Stimulated activated CD8-positive, alpha-beta memory T cell treated with anti-CD3 and anti-CD28 coated beads, Interleukin-4, amount 100 ng/mL, for 24 hours (primary cell): ENCODE measurements around the gene TPX2.

ENCODE experiments used
- DNase-seq: peaks from one replicate; pipeline ENCODE4 v3.0.0-alpha.2; 2020; ENCODE audit warnings: low read depth

TPX2 gene

GRCh38 chr20:31833130-31833930 is 94.2 kb downstream of the TPX2 start:
- peak; percentile 51 for DNase-seq

DNA sequence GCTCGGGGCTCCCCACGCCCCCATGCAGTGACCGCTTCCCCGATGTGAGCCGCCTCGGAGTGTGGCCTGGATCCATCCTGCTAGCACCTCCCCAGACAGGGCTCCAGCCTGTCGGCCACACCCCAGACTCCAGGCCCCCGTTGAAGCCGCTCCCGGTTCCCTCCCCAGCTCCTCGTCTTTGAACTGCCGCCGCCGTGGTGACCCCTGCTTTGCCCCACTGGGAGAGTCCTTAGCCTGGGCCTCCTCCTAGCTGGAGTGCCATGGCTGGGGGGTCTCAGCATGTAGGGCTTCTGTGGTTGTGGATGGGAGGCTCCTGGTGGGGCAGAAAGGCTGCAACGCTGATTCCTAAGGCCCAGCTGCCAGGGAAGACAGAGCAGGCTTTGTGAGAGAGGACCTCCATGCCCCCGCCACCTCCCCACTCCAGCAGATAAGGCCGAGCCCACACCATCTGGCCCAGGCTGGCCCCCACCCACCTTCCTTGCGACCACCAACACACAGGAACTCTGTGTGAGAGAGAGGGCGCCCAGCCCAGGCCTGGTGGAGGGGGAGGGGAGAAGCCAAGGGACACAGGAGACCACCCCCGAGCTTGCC is 94.9 kb downstream of the TPX2 start:
- DNase-seq: no peak

DNA sequence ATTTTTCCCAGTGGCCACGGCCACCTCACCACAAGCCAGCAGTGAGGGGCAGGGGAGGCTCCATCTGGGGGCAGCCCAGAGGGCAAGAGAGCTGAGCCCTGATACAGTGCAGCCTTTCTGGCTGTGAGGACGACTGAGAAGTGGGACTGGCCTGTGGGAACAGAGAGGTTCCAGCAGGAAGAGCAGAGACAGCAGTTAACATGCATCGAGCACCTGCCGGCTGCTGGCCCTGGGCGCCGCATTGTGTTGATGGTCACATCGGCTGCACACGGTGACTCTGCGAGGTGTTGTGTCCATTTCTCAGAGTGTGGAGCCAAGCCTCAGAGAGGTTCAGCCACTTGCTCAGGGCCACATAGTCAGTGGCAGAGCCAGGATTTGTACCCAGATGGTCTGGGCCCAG is 96.5 kb downstream of the TPX2 start:
- no peak for DNase-seq

DNA sequence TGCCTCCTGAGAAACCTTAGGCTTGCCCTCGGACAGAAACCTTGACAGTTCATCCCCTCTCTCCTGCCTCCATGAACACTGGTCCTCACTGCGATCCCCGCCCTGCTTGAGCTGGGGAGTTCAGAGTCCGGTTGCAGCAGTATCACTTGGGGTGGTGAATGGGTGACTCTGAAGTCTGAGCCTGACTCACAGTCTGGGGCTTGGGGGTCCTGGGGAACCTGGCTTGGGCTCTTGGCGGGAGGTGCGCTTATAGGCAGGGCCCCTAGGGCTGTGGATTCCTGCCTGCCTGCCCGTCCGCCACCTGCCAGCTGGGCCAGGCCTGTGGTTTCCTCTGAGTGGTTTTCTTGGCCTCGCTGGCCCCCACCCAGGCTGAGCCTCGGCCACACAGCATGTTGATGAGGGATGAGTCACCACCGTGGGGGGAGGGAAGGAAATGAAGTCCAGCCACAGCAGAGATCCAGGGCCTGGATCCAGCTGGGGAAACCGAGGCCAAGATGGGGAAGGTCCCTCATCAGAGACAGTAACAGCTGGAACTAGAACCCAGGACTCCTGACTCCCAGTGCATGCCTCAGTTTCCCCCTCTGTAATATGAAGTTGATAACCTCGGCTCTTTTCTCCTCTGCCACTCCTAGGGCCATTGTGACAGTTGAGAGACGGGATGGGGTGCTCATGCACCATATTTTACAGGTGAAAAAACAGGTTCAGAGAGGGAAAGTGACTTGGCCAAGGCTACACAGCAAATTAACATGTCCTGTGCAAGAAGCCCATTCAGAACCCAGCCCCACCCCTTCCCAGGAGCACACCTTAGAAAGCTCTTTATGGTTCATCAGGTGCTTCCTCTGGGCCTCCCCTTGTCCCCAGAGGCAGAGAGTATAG is 97.1 kb downstream of the TPX2 start:
- peak; percentile 11 for DNase-seq

DNA sequence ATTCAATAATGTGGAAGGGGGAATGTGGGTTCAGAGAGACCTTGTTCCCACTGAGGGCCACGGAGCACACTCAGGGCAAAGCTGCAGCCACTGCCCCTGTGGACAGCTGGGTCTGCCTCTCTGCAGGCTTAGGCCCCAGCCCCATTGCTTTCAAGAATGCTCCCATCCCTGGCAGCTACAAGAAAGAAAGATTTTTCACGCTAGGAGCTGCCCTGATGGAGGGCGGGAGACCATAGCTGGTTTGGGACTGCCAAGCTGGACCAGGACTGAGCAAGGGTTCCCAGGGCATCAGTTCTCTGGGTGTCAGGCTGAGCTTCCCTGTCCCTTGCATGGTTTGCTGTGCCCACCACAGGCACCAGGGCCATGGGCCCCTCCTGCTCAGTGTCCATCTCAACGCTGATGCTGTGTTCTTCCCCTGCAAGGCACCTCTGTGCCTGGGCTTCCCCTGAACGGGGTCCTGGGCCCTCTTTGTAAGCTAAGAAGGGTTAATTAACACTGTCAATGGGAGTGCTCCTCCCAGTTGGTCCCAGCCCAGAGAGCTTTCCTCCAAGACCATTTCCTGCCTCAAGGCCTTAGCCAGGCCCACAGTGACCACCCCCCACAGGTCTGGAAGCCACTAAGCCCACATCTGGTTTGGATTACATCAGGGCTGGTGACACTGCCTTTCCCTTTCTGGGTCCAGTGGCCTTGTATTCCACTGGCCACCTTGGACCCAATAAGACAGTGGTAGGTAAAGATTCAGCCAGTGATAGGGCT is 97.9 kb downstream of the TPX2 start:
- no peak for DNase-seq

- no peak for DNase-seq
Measured at GRCh38 chr20:31837896-31838397, 98.9 kb downstream of the TPX2 start.

GRCh38 chr20:31838646-31839292 is 99.7 kb downstream of the TPX2 start:
- DNase-seq: no peak

- DNase-seq: no peak
Measured at GRCh38 chr20:31839782-31840487, 100.8 kb downstream of the TPX2 start.

- DNase-seq: no peak
Measured at GRCh38 chr20:31840906-31841816, 102.1 kb downstream of the TPX2 start.

GRCh38 chr20:31841928-31842327 is 102.8 kb downstream of the TPX2 start:
- no peak for DNase-seq

- no peak for DNase-seq
Measured at GRCh38 chr20:31842471-31843157, 103.5 kb downstream of the TPX2 start.

GRCh38 chr20:31843288-31843687 is 104.2 kb downstream of the TPX2 start:
- DNase-seq: no peak

GRCh38 chr20:31843881-31844280 is 104.8 kb downstream of the TPX2 start:
- no peak for DNase-seq

DNA sequence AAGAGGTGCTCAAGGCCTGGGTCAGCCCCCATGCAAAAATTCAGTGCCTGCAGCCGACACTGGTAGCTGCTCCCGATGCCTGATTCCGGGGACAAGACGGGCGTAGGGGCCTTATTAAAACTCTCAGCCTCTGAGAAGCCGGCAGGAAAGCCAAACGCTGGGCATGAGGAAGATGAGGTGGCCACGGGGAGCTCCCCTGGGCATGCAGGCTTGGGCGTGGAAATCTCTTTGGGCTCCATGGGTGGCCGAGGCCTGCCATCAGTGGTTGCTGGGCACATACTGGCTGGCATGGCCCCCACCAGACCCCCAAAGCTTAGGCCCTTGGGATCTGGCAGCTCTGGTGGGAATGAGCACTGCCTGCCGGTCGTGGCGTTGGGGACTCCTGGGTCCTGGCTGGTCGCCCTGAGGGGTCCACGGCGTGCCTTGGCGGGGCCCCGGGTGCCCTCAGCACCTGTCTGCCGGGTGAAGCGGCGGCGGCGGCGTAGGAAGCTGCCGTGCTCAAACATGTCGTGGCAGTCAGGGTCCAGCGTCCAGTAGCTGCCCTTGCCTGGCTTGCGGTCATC is 105.7 kb downstream of the TPX2 start:
- DNase-seq: no peak

- no peak for DNase-seq
Measured at GRCh38 chr20:31845300-31845863, 106.3 kb downstream of the TPX2 start, which contains the start of gene FOXS1. TSS of gene FOXS1 (minus strand) at chr20:31845604. CDS start at chr20:31845542, 62 bp downstream.

DNA sequence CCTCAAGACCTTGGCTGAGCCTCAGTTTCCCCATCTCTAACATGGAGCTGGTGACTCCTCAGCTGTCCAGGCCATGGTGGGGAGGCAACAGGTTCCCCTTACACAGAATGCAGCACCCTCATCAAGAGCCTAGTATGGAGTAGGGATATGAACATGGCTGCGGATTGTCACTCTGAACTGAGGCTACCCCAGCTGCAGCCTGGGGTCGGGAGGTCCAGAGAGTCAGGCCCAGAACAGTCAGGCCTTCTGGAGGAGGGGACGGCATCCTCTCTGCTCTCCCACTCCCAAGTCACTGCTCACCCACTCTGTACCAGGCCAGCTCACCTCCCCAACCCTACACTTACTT is 107.7 kb downstream of the TPX2 start:
- no peak for DNase-seq

DNA sequence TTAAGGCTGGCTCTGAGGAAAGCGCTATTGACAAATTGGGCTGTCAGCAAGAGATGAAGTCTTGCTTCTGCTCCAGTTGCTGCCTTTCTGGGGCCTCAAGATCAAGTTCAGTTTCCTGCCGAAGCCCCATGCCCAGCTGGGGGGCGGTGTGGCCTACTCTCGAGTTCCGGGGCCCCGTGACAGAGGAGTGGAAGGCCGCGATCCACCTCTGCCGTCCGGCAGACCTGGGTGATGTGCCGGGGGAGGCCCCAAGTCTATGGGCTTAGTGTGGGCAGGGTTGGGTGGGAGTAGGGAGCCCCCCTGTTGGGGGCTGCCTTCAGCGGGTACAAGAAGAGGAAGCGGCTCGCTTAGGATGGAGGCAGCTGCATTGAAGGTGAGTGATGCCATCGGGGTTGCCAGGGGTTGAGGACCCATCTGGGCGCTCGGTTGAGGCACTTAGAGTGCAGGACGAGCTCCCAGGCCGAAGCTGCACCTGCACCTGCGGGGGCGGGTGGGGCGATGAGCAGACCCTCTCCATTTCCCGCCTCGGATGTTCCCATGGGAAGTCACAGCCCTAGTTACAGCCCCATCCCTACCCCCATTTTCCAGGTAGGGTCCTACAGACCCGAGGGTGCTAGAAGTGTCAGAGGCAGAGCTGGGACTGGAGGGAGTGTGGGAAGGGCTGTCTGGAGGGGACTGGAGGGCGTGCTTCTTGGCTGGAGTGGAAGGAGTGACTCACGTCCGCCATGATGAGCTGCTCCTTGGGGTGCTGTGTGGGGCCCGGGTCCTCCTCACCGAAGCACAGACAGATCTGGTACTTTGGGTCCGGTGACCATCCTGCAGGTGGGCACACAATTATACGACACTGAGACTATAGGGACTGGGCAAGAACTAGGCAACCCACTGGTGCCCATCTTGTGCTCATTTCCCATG is 109.3 kb downstream of the TPX2 start:
- DNase-seq: no peak
